ENCODE data around the gene FST.

Gene FST

DNA sequence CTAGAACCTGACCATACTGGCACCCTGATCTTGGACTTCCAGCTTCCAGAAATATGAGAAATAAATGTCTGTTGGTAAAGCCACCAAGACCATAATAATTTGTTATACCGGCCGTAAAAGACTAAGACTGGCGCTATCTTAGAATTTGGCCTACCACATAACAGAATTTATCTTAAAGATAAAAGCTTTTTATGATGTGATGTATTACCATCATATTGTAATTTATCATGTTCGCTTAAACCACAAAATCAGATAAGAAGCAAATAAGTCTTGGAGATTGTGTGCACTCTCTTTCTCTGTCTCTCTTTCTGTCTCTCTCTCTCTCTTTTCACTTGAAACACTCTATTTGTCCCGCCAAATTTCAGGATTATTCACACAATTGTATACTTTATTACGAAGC, 35.6 kb downstream of the FST start:
- Histone ChIP-seq H3K4me1 (ENCODE audit: insufficient read depth, low read length) (no peaks in the 10 kb centered on the region), H3K9me3 (ENCODE audit: control insufficient read depth, insufficient read depth, low read length) (no peaks in the 10 kb centered on the region; the same call in 1 of the 2 replicates), H3K9ac (ENCODE audit: low read depth, low read length) (no peak overlapping the region), H3K36me3 (ENCODE audit: insufficient read depth, low read length) (no peaks in the 10 kb centered on the region)

DNA sequence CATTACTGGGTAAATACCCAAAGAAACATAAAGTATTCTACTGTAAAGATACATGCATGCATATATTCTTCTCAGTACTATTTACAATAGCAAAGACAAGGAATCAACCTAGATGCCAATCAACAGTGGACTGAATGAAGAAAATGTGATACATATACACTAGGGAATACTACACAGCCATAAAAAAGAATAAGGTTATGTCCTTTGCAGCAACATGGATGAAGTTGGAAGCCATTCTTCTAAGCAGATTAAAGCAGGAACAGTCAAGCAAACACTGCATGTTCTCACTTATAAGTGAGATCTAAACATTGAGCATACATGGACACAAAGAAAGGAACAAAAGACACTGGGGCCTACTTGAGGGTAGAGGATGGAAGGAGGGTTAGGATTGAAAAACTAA, 40.4 kb downstream of the FST start:
- H3K9me3 ChIP-seq (ENCODE audit: control insufficient read depth, insufficient read depth, low read length), result no peaks in the 10 kb centered on the region; the same call in 1 of the 2 replicates
- H3K36me3 ChIP-seq (ENCODE audit: insufficient read depth, low read length), result no peaks in the 10 kb centered on the region
- H3K9ac ChIP-seq (ENCODE audit: low read depth, low read length), result no peak overlapping the region
- no peaks in the 10 kb centered on the region for H3K4me1 ChIP-seq (ENCODE audit: insufficient read depth, low read length)
